ENCODE measurements around the gene TANC1. TPM values are rescaled to one million over a fixed set of nuclear protein-coding genes. Genes with fewer than 3 reads are reported as not detected.

The TANC1 gene
- total and polyA plus RNA-seq, 2 experiments from 2014 or later: 2.8 to 9.5 TPM

GRCh38 chr2:159067971-159068370, 99.5 kb downstream of the TANC1 start:
- Mint-ChIP-seq H3K27me3 (ENCODE audit: insufficient read depth, low read depth, poor library complexity) (no peaks in the 10 kb centered on the region), H3K27ac (no peak overlapping the region), H3K9me3 (no peaks in the 10 kb centered on the region), H3K36me3 (ENCODE audit: low read depth) (no peaks in the 10 kb centered on the region; the same call in 2 of the 3 replicates), H3K4me3 (no peak overlapping the region), H3K4me1 (peaks cover 29% of the 10 kb centered on the region)
- ATAC-seq (no peak), DNase-seq (ENCODE audit: low spot score) (no peak)
- H3K4me1 ChIP-seq (ENCODE audit: insufficient read depth): peaks cover 19% of the 10 kb centered on the region; the same call in 1 of the 2 replicates
- TF ChIP-seq EZH2 (IDR thresholded peaks at IDR 0.05; ENCODE audit: low read depth, unreplicated experiment) (no peak), REST (IDR thresholded peaks at IDR 0.05; ENCODE audit: unreplicated experiment) (no peak), ZNF331 (CRISPR knock-in tag; IDR thresholded peaks at IDR 0.05; ENCODE audit: low read depth) (no peak), EZH2phosphoT487 (IDR thresholded peaks at IDR 0.05; ENCODE audit: unreplicated experiment) (no peak), POLR2AphosphoS5 (IDR thresholded peaks at IDR 0.05; ENCODE audit: low read depth) (no peak), STAT1 (IDR thresholded peaks at IDR 0.05; ENCODE audit: unreplicated experiment) (no peak), CREB1 (CRISPR knock-in tag; IDR thresholded peaks at IDR 0.05; ENCODE audit: low read depth) (no peak), JUNB (IDR thresholded peaks at IDR 0.05; ENCODE audit: unreplicated experiment) (no peak), CTCF (conservative IDR thresholded peaks at IDR 0.05; ENCODE audit: low read depth in 2 of 2) (no peak), ETS1 (IDR thresholded peaks at IDR 0.05) (no peak), ZNF462 (CRISPR knock-in tag; IDR thresholded peaks at IDR 0.05) (no peak), ZNF114 (CRISPR knock-in tag; IDR thresholded peaks at IDR 0.05) (no peak), NANOG (IDR thresholded peaks at IDR 0.05; ENCODE audit: borderline replicate concordance) (no peak)
- no peaks in the 10 kb centered on the region for H3K79me2 ChIP-seq (replicated peaks; ENCODE audit: insufficient read depth)
- no peak overlapping the region for H2AFZ ChIP-seq
- no peaks in the 10 kb centered on the region for H3K9me2 ChIP-seq (ENCODE audit: insufficient read depth)
- H3K4me2 ChIP-seq: no peak overlapping the region
- H4K20me1 ChIP-seq (replicated peaks; ENCODE audit: insufficient read depth): no peaks in the 10 kb centered on the region
- H3K27me3 ChIP-seq (ENCODE audit: insufficient read depth): no peaks in the 10 kb centered on the region
- H3K36me3 ChIP-seq (ENCODE audit: insufficient read depth): no peaks in the 10 kb centered on the region
- no peak overlapping the region for H3K4me3 ChIP-seq
- no peak overlapping the region for H3K27ac ChIP-seq (ENCODE audit: low read depth)
- no peaks in the 10 kb centered on the region for H3F3A ChIP-seq (replicated peaks; ENCODE audit: low read depth)
